Ishikawa (cell line): ENCODE measurements around the gene DNAJC5.

ENCODE experiments used
- CEBPB ChIP-seq: IDR thresholded peaks from 2 replicates; pipeline ENCODE4 v1.6.1; 2012
- CREB1 ChIP-seq: IDR thresholded peaks from 2 replicates; pipeline ENCODE4 v1.6.1; 2012; ENCODE audit warnings: low read depth
- EGR1 ChIP-seq: IDR thresholded peaks from 2 replicates; pipeline ENCODE4 v1.6.1; 2012
- EP300 ChIP-seq: IDR thresholded peaks from 2 replicates; pipeline ENCODE4 v1.6.1; 2012; ENCODE audit warnings: borderline replicate concordance
- FOXM1 ChIP-seq: IDR thresholded peaks from 2 replicates; pipeline ENCODE4 v1.6.1; 2012; ENCODE audit warnings: low read depth, borderline replicate concordance
- MAX ChIP-seq: IDR thresholded peaks from 2 replicates; pipeline ENCODE4 v1.6.1; 2012
- NFIC ChIP-seq: IDR thresholded peaks from 2 replicates; pipeline ENCODE4 v1.6.1; 2012
- RAD21 ChIP-seq: IDR thresholded peaks from 2 replicates; pipeline ENCODE4 v1.6.1; 2012; ENCODE audit warnings: low read depth
- REST ChIP-seq: IDR thresholded peaks from 2 replicates; pipeline ENCODE4 v1.6.1; 2012; ENCODE audit warnings: low read depth, mild to moderate bottlenecking
- TAF1 ChIP-seq: IDR thresholded peaks from 2 replicates; pipeline ENCODE4 v1.6.1; 2012; ENCODE audit warnings: low read depth, mild to moderate bottlenecking
- TCF12 ChIP-seq: IDR thresholded peaks from 2 replicates; pipeline ENCODE4 v1.6.1; 2012; ENCODE audit warnings: low read depth
- TEAD4 ChIP-seq: IDR thresholded peaks from 2 replicates; pipeline ENCODE4 v1.6.1; 2012
- USF1 ChIP-seq: IDR thresholded peaks from 2 replicates; pipeline ENCODE4 v1.6.1; 2012
- YY1 ChIP-seq: IDR thresholded peaks from 2 replicates; pipeline ENCODE4 v1.6.1; 2012; ENCODE audit warnings: low read depth
- ZBTB7A ChIP-seq: IDR thresholded peaks from 2 replicates; pipeline ENCODE4 v1.6.1; 2012; ENCODE audit warnings: low read depth

Gene DNAJC5

GRCh38 chr20:63977739-63978276, 82.9 kb downstream of the DNAJC5 start:
- no peak for TF ChIP-seq CEBPB
- TF ChIP-seq FOXM1 = no peak
- no peak for TF ChIP-seq USF1
- no peak for TF ChIP-seq EGR1
- no peak for TF ChIP-seq MAX
- TF ChIP-seq ZBTB7A = no peak
- TF ChIP-seq TCF12 = no peak
- TF ChIP-seq TEAD4 = no peak
- no peak for TF ChIP-seq CREB1
- no peak for TF ChIP-seq RAD21
- TF ChIP-seq REST = no peak
- no peak for TF ChIP-seq NFIC
- no peak for TF ChIP-seq EP300

GRCh38 chr20:63978319-63979228, 83.6 kb downstream of the DNAJC5 start:
- TF ChIP-seq MAX (peak; percentile 92), TEAD4 (peak; percentile 23; the same call in 1 of the 2 replicates), EGR1 (no peak), ZBTB7A (peak; percentile 91), NFIC (0 out of 2 replicates have a peak, but pooled peaks have one; percentile 18), TCF12 (peak; percentile 51; the same call in 1 of the 2 replicates), CREB1 (no peak), FOXM1 (no peak), REST (no peak), USF1 (peak; percentile 35), CEBPB (no peak), RAD21 (no peak), YY1 (no peak), TAF1 (no peak; the same call in 1 of the 2 replicates), EP300 (peak; percentile 16; the same call in 1 of the 2 replicates)

- TF ChIP-seq CEBPB (no peak), ZBTB7A (peak; percentile 51)
These were observed 84.3 kb downstream of the DNAJC5 start for GRCh38 chr20:63979229-63979556.

- 0 out of 2 replicates have a peak, but pooled peaks have one; percentile 24 for TF ChIP-seq MAX
- TF ChIP-seq REST = no peak
- no peak for TF ChIP-seq FOXM1
- TF ChIP-seq YY1 = no peak
- no peak for TF ChIP-seq USF1
- no peak for TF ChIP-seq EP300
- peak; percentile 69 for TF ChIP-seq NFIC
- peak; percentile 8; the same call in 1 of the 2 replicates for TF ChIP-seq ZBTB7A
- TF ChIP-seq CEBPB = no peak
- TF ChIP-seq TEAD4 = no peak
- no peak for TF ChIP-seq TAF1
- TF ChIP-seq RAD21 = no peak
These were observed 84.8 kb downstream of the DNAJC5 start, which contains the start of gene SAMD10 for GRCh38 chr20:63979557-63980316. Gene SAMD10, minus strand, starts transcription at chr20:63979642. Its CDS starts 175 bp downstream, at chr20:63979467.
